HEK293 (cell line): ENCODE data around the gene TREX2.

Source experiments
- CTCF ChIP-seq: fragments of 450-650 bp; formaldehyde crosslinking; IDR thresholded peaks from 2 replicates; pipeline ENCODE4 v1.5.1; 2016; ENCODE audit warnings: missing biosample characterization, missing genetic modification characterization
- TRIM28 ChIP-seq: IDR thresholded peaks from 2 replicates; pipeline ENCODE4 v1.6.1; 2011; ENCODE audit warnings: low read length, control low read depth, borderline replicate concordance
- ZNF701 ChIP-seq: fragments of 450-650 bp; formaldehyde crosslinking; IDR thresholded peaks from 2 replicates; pipeline ENCODE4 v1.5.1; 2016; ENCODE audit warnings: missing biosample characterization, missing genetic modification characterization

GRCh38 chrX:153469811-153470410 is 24.1 kb upstream of the TREX2 start:
- peak; percentile 53 for TF ChIP-seq CTCF
- TF ChIP-seq ZNF701: no peak
- no peak for TF ChIP-seq TRIM28
